Esophagus (tissue), 2 donors: ENCODE measurements around the gene ATAT1. TPM values are rescaled to one million over a fixed set of nuclear protein-coding genes. Genes with fewer than 3 reads are reported as not detected.
"Not testable (repeated sequence)": the region's sequence is repeated elsewhere in the genome, so short reads cannot be mapped to it uniquely, and the experiment has no call there.

Experiments used
- H3K27ac ChIP-seq, 2 donors: one replicate each; pipeline ENCODE4 v1.5.1; 2013; ENCODE audit warnings: low read depth in 2 of 2, mild to moderate bottlenecking in 2 of 2, inconsistent platforms in 1 of 2, low read length in 1 of 2, moderate library complexity in 1 of 2
- H3K27me3 ChIP-seq, 2 donors: one replicate each; pipeline ENCODE4 v1.6.1; 2013; ENCODE audit warnings: low read length in 2 of 2, control low read depth in 1 of 2, mild to moderate bottlenecking in 1 of 2; ENCODE audit not compliant: insufficient read depth in 2 of 2, control insufficient read depth in 1 of 2
- H3K36me3 ChIP-seq, 2 donors: one replicate each; pipeline ENCODE4 v1.6.1; 2013; ENCODE audit warnings: low read length in 1 of 2; ENCODE audit not compliant: control insufficient read depth in 2 of 2, insufficient read depth in 2 of 2
- H3K4me1 ChIP-seq, 2 donors: one replicate each; pipeline ENCODE4 v1.6.1; 2013; ENCODE audit warnings: low read length in 1 of 2; ENCODE audit not compliant: control insufficient read depth in 2 of 2, insufficient read depth in 2 of 2
- H3K4me3 ChIP-seq, 2 donors: one replicate each; pipeline ENCODE4 v1.5.1; 2013; ENCODE audit warnings: low read length in 2 of 2, mild to moderate bottlenecking in 2 of 2, low read depth in 1 of 2, moderate library complexity in 1 of 2
- H3K9me3 ChIP-seq, 2 donors: one replicate each; pipeline ENCODE4 v1.6.1; 2013; ENCODE audit warnings: mild to moderate bottlenecking in 2 of 2, low read depth in 1 of 2, low read length in 1 of 2, moderate library complexity in 1 of 2; ENCODE audit not compliant: control insufficient read depth in 2 of 2, insufficient read depth in 1 of 2
- WGBS, 2 donors: extraction: QIAGEN DNeasy Blood & Tissue Kit; methylation state at CpG; one replicate each; pipeline ENCODE4 v1.1.7; 2013; 5-methylcytosine and 5-hydroxymethylcytosine counted together
- polyA plus RNA-seq, 2 donors: library from polyadenylated mRNA; stranded (reverse); fragments of 200-250 nt; gene quantifications; one replicate each; pipeline ENCODE4 v1.2.3, GENCODE V29; 2013
- donor health status: healthy with polysubstance abuse.
- donor health status: Bipolar disorder and iron deficiency.

ATAT1 gene
- polyA plus RNA-seq, 2 donors, result 5.0 to 6.8 TPM

- Histone ChIP-seq H3K4me1 (no peaks in the 10 kb centered on the region), H3K27me3 (no peaks in the 10 kb centered on the region), H3K36me3 (peaks cover 30 to 35% of the 10 kb centered on the region in 2 donors), H3K9me3 (no peaks in the 10 kb centered on the region), H3K27ac (no peak overlapping the region), H3K4me3 (no peak overlapping the region)
- WGBS, 2 donors, result 92 to 93% methylated on average over 34 of the region's 34 CpGs
Observed at GRCh38 chr6:30664994-30665767, 38.5 kb downstream of the ATAT1 start.

DNA sequence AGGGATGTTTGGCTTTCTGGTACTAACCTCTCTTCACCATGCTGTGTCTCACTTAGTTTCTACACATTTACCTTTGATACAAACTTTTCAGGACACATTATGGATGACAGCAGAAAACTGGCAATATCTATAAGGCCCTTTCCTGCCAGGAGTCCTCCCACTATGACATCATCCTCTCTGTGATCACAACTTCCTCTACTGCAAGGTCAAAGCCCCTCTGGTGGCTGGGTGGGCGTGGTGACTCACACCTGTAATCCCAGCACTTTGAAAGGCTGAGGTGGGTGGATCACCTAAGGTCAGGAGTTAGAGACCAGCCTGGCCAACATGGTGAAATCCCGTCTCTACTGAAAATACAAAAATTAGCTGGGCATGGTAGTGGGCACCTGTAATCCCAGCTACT, 39.6 kb downstream of the ATAT1 start:
- 67 to 73% methylated on average over 2 of the region's 2 CpGs for WGBS, 2 donors
- not testable (repeated sequence) for H3K4me3 ChIP-seq, H3K27ac ChIP-seq, H3K27me3 ChIP-seq, H3K4me1 ChIP-seq, H3K9me3 ChIP-seq
- peaks cover 28 to 38% of the 10 kb centered on the region in 2 donors for H3K36me3 ChIP-seq

DNA sequence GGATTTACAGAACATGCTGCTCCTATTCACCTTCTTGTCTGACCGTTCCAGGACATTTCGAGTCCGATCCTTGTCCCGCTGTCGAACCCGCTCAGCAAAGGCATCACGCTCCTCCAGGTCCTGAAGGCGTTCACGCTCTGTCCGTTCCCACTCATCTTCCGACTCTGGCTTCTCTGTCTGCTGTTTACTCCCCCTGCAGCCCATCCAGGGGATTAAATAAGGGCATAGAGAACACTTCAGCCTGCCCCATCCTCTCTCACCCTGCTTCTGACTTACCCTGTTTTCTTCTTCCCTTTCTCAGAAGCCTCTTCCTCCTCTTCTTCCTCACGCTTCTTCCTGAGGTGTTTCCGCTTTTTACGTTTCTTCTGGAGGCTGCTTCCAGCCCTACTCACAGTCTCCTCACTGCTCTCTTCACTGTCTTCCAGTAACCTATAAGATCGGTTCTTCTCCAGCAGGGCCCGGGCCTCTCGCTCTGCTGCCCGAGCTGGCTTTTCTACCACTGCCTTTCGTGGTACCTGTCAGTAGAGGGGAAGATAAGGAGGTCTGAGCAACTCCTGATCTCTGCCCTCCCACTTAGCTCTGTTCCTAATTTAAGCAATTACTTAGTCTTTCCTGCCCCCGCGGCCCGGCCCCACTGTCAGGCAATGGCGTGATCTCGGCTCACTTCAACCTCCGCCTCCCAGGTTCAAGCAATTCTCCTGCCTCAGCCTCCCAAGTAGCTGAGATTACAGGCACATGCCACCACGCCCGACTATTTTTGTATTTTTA, 44.3 kb downstream of the ATAT1 start:
- Histone ChIP-seq H3K9me3 (no peaks in the 10 kb centered on the region), H3K4me1 (no peaks in the 10 kb centered on the region), H3K27ac (no peak overlapping the region), H3K36me3 (peaks cover 2 to 10% of the 10 kb centered on the region in 2 donors), H3K4me3 (no peak overlapping the region), H3K27me3 (no peaks in the 10 kb centered on the region)
- 89 to 91% methylated on average over 27 of the region's 27 CpGs for WGBS, 2 donors

DNA sequence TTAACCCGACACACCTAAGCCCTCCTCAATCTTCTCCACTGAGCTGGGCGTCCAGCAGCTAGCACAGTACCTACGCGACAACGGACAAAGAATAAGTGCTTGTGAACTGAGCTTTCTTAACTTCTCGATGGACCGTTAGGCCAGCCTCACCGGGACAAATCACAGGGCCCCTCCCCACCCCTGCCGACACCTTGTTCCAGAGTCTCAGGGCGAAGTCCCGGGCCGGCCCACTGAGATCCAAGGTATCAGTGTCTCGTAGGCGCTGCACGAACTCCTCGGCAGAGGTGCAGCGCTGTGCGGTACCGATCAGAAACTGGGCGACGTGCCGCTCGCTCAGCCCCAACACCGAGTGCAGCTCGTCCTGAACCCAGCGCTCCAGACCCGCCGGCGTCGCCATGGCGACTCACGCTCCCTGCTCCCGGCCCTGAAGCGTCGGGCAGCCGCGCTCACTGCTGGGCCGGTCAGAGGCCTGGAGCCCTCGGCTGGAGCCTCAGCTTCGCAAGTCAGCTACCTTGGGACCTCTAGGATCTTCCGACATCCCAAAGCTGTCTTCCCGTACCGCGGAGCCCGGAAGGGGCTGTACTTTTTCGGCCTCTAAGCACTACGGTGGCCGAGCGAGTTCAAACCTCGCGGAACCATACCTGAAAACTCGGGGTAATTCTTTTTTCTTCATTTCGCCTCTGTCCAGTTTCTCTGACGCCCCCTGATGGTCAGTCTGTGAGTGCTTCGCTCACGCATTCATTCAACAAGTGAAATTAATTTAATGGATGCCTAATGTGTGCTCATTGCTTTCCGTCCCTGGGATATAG, 46.0 kb downstream of the ATAT1 start, which contains the start of gene DHX16:
TSS of gene DHX16 (minus strand) at position 562 of the 809 bp plus-strand sequence. CDS start at position 397, 165 bp downstream.
- peaks cover 12 to 19% of the 10 kb centered on the region in 2 donors for H3K36me3 ChIP-seq
- WGBS, 2 donors, result 0% methylated on average over 57 of the region's 57 CpGs

GRCh38 chr6:30676660-30677285, 50.1 kb downstream of the ATAT1 start:
- Histone ChIP-seq H3K27me3 (no peaks in the 10 kb centered on the region), H3K9me3 (no peaks in the 10 kb centered on the region), H3K4me1 (peaks cover 0 to 4% of the 10 kb centered on the region in 2 donors), H3K27ac (no peak overlapping the region), H3K36me3 (peaks cover 13 to 16% of the 10 kb centered on the region in 2 donors), H3K4me3 (no peak overlapping the region)
- WGBS, 2 donors, result 78 to 86% methylated on average over 9 to 10 of the region's 10 CpGs

More for the DNA sequence above, 46.0 kb downstream of the ATAT1 start, which contains the start of gene DHX16:
- no peaks in the 10 kb centered on the region for H3K27me3 ChIP-seq
- H3K4me1 ChIP-seq, result no peaks in the 10 kb centered on the region
- peak within 1 kb of the TSS; percentile 70 to 96 for H3K4me3 ChIP-seq
- H3K9me3 ChIP-seq, result no peaks in the 10 kb centered on the region
- H3K27ac ChIP-seq, result peak within 1 kb of the TSS; percentile 83 to 91

DNA sequence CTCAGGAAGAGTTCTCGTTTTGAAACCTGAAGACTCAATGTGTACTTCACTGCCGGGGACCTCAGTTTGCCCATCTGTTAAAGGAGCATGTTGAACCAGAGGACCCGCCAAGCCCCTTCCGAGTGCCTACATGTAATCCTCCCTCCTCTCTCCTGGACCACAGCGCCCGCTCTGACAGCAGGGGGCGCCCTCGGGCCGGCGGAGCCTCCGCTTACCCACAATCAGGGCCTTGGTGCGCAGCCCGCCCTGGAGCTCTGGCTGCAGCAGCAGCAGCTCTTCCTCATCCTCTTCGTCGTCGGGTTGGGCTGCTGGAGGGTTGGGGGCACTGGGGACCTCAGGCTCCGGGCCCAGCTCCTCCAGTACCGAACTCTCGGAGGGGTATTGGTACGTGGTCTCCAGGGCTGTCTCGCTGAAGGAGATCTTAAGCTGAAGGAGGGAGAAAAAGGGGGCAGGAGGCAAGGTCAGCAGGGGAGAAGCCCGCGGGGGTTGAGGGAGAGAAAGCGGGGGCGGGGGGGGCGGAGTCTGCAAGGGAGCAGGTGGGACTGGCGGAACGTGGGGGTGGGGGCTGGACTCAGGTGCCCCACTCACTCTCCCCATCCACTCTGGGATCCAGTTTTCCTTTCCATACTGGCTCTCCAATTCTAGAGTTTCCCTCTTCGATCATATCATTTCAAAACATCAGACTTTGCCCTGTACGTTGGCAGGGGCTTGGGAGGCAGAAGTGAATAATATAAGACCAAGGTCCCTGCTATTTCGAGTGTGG, 52.5 kb downstream of the ATAT1 start:
- Histone ChIP-seq H3K9me3 (no peaks in the 10 kb centered on the region), H3K4me3 (peak overlapping the region in 1 of 2 donors; percentile 5), H3K36me3 (peaks cover 13 to 16% of the 10 kb centered on the region in 2 donors), H3K27ac (peak overlapping the region; percentile 53 to 57), H3K4me1 (peaks cover 0 to 11% of the 10 kb centered on the region in 2 donors), H3K27me3 (no peaks in the 10 kb centered on the region)
- WGBS, 2 donors, result 7 to 8% methylated on average over 30 to 31 of the region's 31 CpGs

- Histone ChIP-seq H3K27ac (peak overlapping the region; percentile 53 to 57), H3K4me1 (peaks cover 0 to 13% of the 10 kb centered on the region in 2 donors), H3K36me3 (peaks cover 13 to 16% of the 10 kb centered on the region in 2 donors), H3K27me3 (no peaks in the 10 kb centered on the region), H3K4me3 (peak overlapping the region in 1 of 2 donors; percentile 5), H3K9me3 (no peaks in the 10 kb centered on the region)
- 54 to 58% methylated on average over 7 of the region's 7 CpGs for WGBS, 2 donors
Observed at GRCh38 chr6:30679765-30680535, 53.3 kb downstream of the ATAT1 start.

DNA sequence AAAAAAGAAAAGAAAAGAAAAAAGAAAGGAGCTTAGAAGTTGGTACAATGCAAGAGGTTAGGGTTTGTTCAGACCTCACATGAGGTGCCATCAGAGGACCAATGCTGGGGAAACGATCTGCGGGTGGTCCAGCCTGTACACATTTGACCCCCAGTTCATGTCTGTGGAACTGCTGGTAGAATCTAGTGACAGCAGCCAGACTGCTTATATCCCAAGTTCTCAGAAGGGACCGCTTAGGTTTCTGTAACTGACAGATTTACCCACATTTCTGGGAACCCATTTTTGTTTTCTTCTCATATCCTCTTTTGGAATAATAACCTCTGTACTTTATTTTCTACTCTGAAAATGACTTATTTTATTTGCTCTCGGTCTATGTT, 55.1 kb downstream of the ATAT1 start:
- WGBS, 2 donors, result 32 to 33% methylated on average over 4 of the region's 4 CpGs

More for the DNA sequence above, 55.1 kb downstream of the ATAT1 start:
- Histone ChIP-seq H3K9me3 (no peaks in the 10 kb centered on the region), H3K4me3 (peak overlapping the region in 1 of 2 donors; percentile 77), H3K36me3 (peaks cover 7 to 9% of the 10 kb centered on the region in 2 donors), H3K4me1 (peaks cover 0 to 14% of the 10 kb centered on the region in 2 donors), H3K27ac (peak overlapping the region; percentile 95 to 99), H3K27me3 (no peaks in the 10 kb centered on the region)
